A673 (cell line): Measurements from ENCODE around the gene C19orf81.

Experiments
- CTCF ChIP-seq: fragments of 300-800, 200-600 bp; sonication (generic); conservative IDR thresholded peaks from 2 replicates; pipeline ENCODE4 v1.5.1; 2017; ENCODE audit warnings: low read depth, mild to moderate bottlenecking, antibody characterized with exemption, low read length, moderate library complexity, mixed read lengths
- EZH2 ChIP-seq: fragments of 200-600 bp; sonication (generic); IDR thresholded peaks from 2 replicates; pipeline ENCODE4 v1.6.1; 2017; ENCODE audit warnings: borderline replicate concordance, low read depth, mild to moderate bottlenecking, mixed read lengths, antibody characterized with exemption, low read length; ENCODE audit not compliant: poor library complexity, severe bottlenecking

DNA sequence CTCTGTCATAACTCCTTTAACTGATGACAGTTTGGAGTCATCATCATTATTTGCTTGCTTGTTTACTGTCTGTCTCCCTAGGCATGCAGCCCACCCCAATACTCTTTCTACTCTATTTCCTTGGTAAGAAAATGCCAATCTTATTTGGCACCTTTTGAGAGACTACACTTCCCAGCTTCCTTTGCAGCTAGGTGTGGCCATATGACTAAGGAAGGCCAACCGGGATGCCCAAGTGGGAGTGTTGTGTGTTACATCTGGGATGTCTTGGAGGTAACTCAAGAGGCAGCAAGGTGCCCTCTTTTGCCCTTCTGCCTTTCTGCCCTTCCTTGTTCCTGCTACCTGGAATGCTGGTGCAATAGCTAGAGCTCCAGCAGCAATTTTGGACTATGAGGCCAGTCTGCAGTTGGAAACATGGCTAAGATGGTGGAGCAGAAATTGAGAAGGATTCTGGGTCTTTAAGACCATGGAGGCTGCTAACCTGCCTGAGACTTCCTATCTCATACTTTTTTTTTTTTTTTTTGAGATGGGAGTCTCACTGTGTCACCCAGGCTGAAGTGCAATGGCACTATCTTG lies 27.5 kb downstream of the C19orf81 start:
- no peak for TF ChIP-seq CTCF
- TF ChIP-seq EZH2 = no peak
